ENCODE measurements around the gene IFNK.

GRCh38 chr9:27489087-27489876, 34.8 kb upstream of the IFNK start:
- TF ChIP-seq CTCF (conservative IDR thresholded peaks at IDR 0.05 in 1 of 2, IDR thresholded peaks at IDR 0.05 in 1 of 2; ENCODE audit: low read depth in 1 of 2, low read length in 2 of 2) (no peak), EZH2 (IDR thresholded peaks at IDR 0.05; ENCODE audit: low read length, missing control alignments) (no peak)
